Measurements from ENCODE around the gene SVOPL. TPM values are rescaled to one million over a fixed set of nuclear protein-coding genes. Genes with fewer than 3 reads are reported as not detected.
"Not testable (repeated sequence)": the region's sequence is repeated elsewhere in the genome, so short reads cannot be mapped to it uniquely, and the experiment has no call there.

SVOPL gene
- total RNA-seq, 1 donor from 2014 or later = not detected

GRCh38 chr7:138695106-138695505, 6.1 kb downstream of the SVOPL start:
- TF ChIP-seq, protein P1, sequence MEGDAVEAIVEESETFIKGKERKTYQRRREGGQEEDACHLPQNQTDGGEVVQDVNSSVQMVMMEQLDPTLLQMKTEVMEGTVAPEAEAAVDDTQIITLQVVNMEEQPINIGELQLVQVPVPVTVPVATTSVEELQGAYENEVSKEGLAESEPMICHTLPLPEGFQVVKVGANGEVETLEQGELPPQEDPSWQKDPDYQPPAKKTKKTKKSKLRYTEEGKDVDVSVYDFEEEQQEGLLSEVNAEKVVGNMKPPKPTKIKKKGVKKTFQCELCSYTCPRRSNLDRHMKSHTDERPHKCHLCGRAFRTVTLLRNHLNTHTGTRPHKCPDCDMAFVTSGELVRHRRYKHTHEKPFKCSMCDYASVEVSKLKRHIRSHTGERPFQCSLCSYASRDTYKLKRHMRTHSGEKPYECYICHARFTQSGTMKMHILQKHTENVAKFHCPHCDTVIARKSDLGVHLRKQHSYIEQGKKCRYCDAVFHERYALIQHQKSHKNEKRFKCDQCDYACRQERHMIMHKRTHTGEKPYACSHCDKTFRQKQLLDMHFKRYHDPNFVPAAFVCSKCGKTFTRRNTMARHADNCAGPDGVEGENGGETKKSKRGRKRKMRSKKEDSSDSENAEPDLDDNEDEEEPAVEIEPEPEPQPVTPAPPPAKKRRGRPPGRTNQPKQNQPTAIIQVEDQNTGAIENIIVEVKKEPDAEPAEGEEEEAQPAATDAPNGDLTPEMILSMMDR (IDR thresholded peaks at IDR 0.05) = no peak
- H3K9me3 Mint-ChIP-seq (ENCODE audit: unreplicated experiment) = no peaks in the 10 kb centered on the region

GRCh38 chr7:138691178-138691577, 10.0 kb downstream of the SVOPL start:
- H3K27ac Mint-ChIP-seq (ENCODE audit: unreplicated experiment) = no peak overlapping the region
- TF ChIP-seq, protein P1 (IDR thresholded peaks at IDR 0.05) = no peak
- H3K27me3 Mint-ChIP-seq (ENCODE audit: unreplicated experiment) = peaks cover 20% of the 10 kb centered on the region
- H3K4me1 Mint-ChIP-seq (ENCODE audit: unreplicated experiment) = no peaks in the 10 kb centered on the region
- no peaks in the 10 kb centered on the region for H3K9me3 Mint-ChIP-seq (ENCODE audit: unreplicated experiment)
- no peaks in the 10 kb centered on the region for H3K36me3 Mint-ChIP-seq (ENCODE audit: unreplicated experiment)
- DNase-seq (ENCODE audit: extremely low spot score, unreplicated experiment) = no peak
- no peak overlapping the region for H3K4me3 Mint-ChIP-seq (ENCODE audit: unreplicated experiment)

More at GRCh38 chr7:138695106-138695505, 6.1 kb downstream of the SVOPL start:
- Mint-ChIP-seq H3K4me1 (ENCODE audit: unreplicated experiment) (no peaks in the 10 kb centered on the region), H3K36me3 (ENCODE audit: unreplicated experiment) (no peaks in the 10 kb centered on the region), H3K27me3 (ENCODE audit: unreplicated experiment) (peaks cover 20% of the 10 kb centered on the region), H3K27ac (ENCODE audit: unreplicated experiment) (no peak overlapping the region), H3K4me3 (ENCODE audit: unreplicated experiment) (no peak overlapping the region)
- no peak for DNase-seq (ENCODE audit: extremely low spot score, unreplicated experiment)

DNA sequence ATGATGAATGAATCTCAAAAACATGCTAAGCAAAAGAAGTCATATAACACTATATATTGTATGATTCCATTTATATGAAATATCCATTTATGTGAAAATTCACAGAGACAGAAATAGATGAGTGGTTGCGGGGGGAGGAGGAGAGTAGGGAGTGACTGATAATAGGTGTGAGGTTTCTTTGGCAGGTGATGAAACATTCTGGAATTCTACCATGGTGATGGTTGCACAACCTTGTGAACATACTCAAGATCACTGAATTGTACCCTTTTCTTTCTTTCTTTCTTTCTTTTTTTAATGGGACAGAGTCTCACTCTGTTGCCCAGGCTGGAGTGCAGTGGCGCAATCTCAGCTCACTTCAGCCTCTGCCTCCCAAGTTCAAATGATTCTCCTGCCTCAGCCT, 10.7 kb downstream of the SVOPL start:
- H3K9me3 Mint-ChIP-seq (ENCODE audit: unreplicated experiment) = no peaks in the 10 kb centered on the region
- DNase-seq (ENCODE audit: extremely low spot score, unreplicated experiment) = no peak
- H3K4me3 Mint-ChIP-seq (ENCODE audit: unreplicated experiment) = no peak overlapping the region
- TF ChIP-seq, protein P1 (IDR thresholded peaks at IDR 0.05) = no peak
- peaks cover 20% of the 10 kb centered on the region for H3K27me3 Mint-ChIP-seq (ENCODE audit: unreplicated experiment)
- no peak overlapping the region for H3K27ac Mint-ChIP-seq (ENCODE audit: unreplicated experiment)
- H3K36me3 Mint-ChIP-seq (ENCODE audit: unreplicated experiment) = no peaks in the 10 kb centered on the region
- no peaks in the 10 kb centered on the region for H3K4me1 Mint-ChIP-seq (ENCODE audit: unreplicated experiment)

- H3K4me1 Mint-ChIP-seq (ENCODE audit: unreplicated experiment); H3K4me3 Mint-ChIP-seq (ENCODE audit: unreplicated experiment); H3K27ac Mint-ChIP-seq (ENCODE audit: unreplicated experiment); H3K36me3 Mint-ChIP-seq (ENCODE audit: unreplicated experiment); DNase-seq (ENCODE audit: extremely low spot score, unreplicated experiment); H3K9me3 Mint-ChIP-seq (ENCODE audit: unreplicated experiment): not testable (repeated sequence)
- H3K27me3 Mint-ChIP-seq (ENCODE audit: unreplicated experiment) = peaks cover 16% of the 10 kb centered on the region
Measured at GRCh38 chr7:138688037-138688436, 13.1 kb downstream of the SVOPL start.

GRCh38 chr7:138684340-138684739, 16.8 kb downstream of the SVOPL start:
- Mint-ChIP-seq H3K36me3 (ENCODE audit: unreplicated experiment) (no peaks in the 10 kb centered on the region), H3K4me3 (ENCODE audit: unreplicated experiment) (no peak overlapping the region), H3K9me3 (ENCODE audit: unreplicated experiment) (no peaks in the 10 kb centered on the region), H3K4me1 (ENCODE audit: unreplicated experiment) (no peaks in the 10 kb centered on the region), H3K27ac (ENCODE audit: unreplicated experiment) (no peak overlapping the region), H3K27me3 (ENCODE audit: unreplicated experiment) (peaks cover 7% of the 10 kb centered on the region)
- TF ChIP-seq, protein P1 (IDR thresholded peaks at IDR 0.05) = no peak
- DNase-seq (ENCODE audit: extremely low spot score, unreplicated experiment) = no peak

GRCh38 chr7:138679793-138680192, 21.4 kb downstream of the SVOPL start:
- TF ChIP-seq, protein P1 (IDR thresholded peaks at IDR 0.05) = no peak
- H3K9me3 Mint-ChIP-seq (ENCODE audit: unreplicated experiment) = no peaks in the 10 kb centered on the region
- DNase-seq (ENCODE audit: extremely low spot score, unreplicated experiment) = no peak
- H3K36me3 Mint-ChIP-seq (ENCODE audit: unreplicated experiment) = no peaks in the 10 kb centered on the region
- peaks cover 2% of the 10 kb centered on the region for H3K27me3 Mint-ChIP-seq (ENCODE audit: unreplicated experiment)
- H3K4me3 Mint-ChIP-seq (ENCODE audit: unreplicated experiment) = no peak overlapping the region
- H3K27ac Mint-ChIP-seq (ENCODE audit: unreplicated experiment) = no peak overlapping the region
- H3K4me1 Mint-ChIP-seq (ENCODE audit: unreplicated experiment) = no peaks in the 10 kb centered on the region
